Measurements from ENCODE around the gene GPR34. TPM values are rescaled to one million over a fixed set of nuclear protein-coding genes. Genes with fewer than 3 reads are reported as not detected.

GPR34 gene
- total RNA-seq, 2 donors from 2014 or later: 4.6 to 8.2 TPM

DNA sequence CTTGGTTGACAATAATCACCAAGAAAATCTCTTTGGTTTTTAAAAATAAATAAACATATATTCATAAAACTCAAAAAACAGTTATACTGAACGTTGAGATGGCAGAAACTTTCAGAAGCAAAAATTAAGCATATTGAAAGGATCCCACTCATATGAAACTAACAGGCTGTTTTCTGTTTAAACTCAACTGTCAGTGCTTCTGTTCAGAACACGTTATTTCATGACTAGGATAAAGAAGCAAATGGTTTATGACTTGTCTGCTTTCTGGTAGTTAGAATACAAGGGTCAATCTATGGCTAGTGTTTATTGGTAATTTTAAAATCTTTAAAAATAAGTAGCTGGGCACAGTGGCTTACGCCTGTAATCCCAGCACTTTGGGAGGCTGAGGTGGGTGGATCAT, 39.4 kb downstream of the GPR34 start:
- TF ChIP-seq, protein P1, sequence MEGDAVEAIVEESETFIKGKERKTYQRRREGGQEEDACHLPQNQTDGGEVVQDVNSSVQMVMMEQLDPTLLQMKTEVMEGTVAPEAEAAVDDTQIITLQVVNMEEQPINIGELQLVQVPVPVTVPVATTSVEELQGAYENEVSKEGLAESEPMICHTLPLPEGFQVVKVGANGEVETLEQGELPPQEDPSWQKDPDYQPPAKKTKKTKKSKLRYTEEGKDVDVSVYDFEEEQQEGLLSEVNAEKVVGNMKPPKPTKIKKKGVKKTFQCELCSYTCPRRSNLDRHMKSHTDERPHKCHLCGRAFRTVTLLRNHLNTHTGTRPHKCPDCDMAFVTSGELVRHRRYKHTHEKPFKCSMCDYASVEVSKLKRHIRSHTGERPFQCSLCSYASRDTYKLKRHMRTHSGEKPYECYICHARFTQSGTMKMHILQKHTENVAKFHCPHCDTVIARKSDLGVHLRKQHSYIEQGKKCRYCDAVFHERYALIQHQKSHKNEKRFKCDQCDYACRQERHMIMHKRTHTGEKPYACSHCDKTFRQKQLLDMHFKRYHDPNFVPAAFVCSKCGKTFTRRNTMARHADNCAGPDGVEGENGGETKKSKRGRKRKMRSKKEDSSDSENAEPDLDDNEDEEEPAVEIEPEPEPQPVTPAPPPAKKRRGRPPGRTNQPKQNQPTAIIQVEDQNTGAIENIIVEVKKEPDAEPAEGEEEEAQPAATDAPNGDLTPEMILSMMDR (IDR thresholded peaks at IDR 0.05): no peak
- no peak for TF ChIP-seq POLR2A (IDR thresholded peaks at IDR 0.05)
- no peak for TF ChIP-seq POLR2AphosphoS5 (IDR thresholded peaks at IDR 0.05)
- Histone ChIP-seq H3K4me1 (replicated peaks) (no peaks in the 10 kb centered on the region), H3K36me3 (no peaks in the 10 kb centered on the region), H3K27me3 (replicated peaks; ENCODE audit: insufficient read depth) (no peaks in the 10 kb centered on the region), H3K4me3 (no peak overlapping the region), H3K9me3 (no peaks in the 10 kb centered on the region), H3K27ac (no peak overlapping the region)
- WGBS: 80% methylated on average over 3 of the region's 3 CpGs
- DNase-seq (ENCODE audit: low spot score): no peak
- intact Hi-C loops (cut with DNase I): no loop called here

DNA sequence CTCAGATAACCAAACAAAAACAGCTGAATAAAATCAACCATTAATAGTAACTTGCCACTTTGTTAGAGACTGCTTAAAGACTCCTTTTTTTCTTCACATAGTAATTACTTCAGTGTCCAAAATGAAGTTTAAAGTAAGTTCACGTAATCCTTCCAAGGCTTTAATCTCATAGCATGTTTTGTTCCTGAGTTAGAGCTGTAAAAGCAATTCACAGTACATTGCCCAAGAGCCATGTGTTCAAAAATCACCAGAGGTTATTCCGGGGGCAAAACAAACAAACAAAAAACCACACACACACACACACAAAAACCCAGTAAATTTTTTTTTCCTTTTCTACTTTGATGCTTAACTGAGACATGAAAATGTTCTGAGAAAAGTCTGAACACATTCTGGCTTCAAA, 41.3 kb downstream of the GPR34 start:
- intact Hi-C loops (cut with DNase I): loop anchor here (10.0 kb wide), 1 partner anchor 455 kb away; no protein-coding TSS in a partner anchor
- no peaks in the 10 kb centered on the region for H3K36me3 ChIP-seq
- H3K4me1 ChIP-seq (replicated peaks): no peaks in the 10 kb centered on the region
- DNase-seq (ENCODE audit: low spot score): no peak
- no peaks in the 10 kb centered on the region for H3K9me3 ChIP-seq
- H3K27me3 ChIP-seq (replicated peaks; ENCODE audit: insufficient read depth): no peaks in the 10 kb centered on the region
- TF ChIP-seq, protein P1 (IDR thresholded peaks at IDR 0.05): no peak
- no peak for TF ChIP-seq POLR2A (IDR thresholded peaks at IDR 0.05)
- no peak for TF ChIP-seq POLR2AphosphoS5 (IDR thresholded peaks at IDR 0.05)
- H3K27ac ChIP-seq: no peak overlapping the region
- no peak overlapping the region for H3K4me3 ChIP-seq
- 19% methylated on average over 2 of the region's 2 CpGs for WGBS

DNA sequence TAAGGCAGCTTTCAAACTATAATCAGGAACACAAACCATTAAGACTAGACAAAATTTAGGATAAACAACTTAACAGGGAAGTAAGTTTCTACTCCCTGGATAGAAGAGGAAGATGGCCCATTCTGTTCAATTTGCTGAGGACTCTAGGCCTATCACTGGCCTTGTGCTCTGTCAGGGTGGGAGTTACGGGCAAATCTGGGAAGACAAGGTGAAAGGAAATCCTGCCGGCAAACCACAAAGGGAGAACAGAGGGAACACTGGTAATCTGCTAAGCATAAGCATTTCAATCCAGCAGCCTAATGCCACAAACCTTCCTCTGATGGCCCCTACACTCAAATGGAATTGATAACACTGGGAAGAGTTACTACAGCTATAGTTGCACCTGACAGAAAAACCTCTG, 43.5 kb downstream of the GPR34 start:
- Histone ChIP-seq H3K36me3 (no peaks in the 10 kb centered on the region), H3K27ac (no peak overlapping the region), H3K27me3 (replicated peaks; ENCODE audit: insufficient read depth) (no peaks in the 10 kb centered on the region), H3K4me1 (replicated peaks) (no peaks in the 10 kb centered on the region), H3K4me3 (no peak overlapping the region), H3K9me3 (no peaks in the 10 kb centered on the region)
- no peak for TF ChIP-seq POLR2AphosphoS5 (IDR thresholded peaks at IDR 0.05)
- TF ChIP-seq POLR2A (IDR thresholded peaks at IDR 0.05): no peak
- TF ChIP-seq, protein P1 (IDR thresholded peaks at IDR 0.05): no peak
- WGBS: 81% methylated on average over 2 of the region's 2 CpGs
- intact Hi-C loops (cut with DNase I): loop anchor here (10.0 kb wide), 1 partner anchor 457 kb away; no protein-coding TSS in a partner anchor
- DNase-seq (ENCODE audit: low spot score): no peak

DNA sequence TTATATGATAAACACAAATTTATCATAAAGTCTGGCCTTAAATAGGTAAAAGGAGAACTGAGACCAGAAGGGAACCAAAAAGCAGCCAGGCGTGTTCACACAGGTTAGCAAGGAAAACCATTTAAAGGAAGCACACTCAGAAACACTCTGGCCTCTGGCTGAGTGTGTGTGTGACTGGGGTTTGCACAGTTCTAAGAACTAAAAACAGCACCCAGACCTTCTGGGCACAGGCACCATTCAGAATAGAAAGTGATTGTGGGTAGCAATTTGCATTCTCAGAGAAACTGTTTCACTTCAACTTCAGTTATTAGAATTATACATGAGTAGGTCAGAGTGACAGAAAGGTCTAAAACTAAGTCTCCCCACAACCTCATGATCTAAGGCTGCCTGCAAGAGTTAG, 45.2 kb downstream of the GPR34 start:
- Histone ChIP-seq H3K4me3 (no peak overlapping the region), H3K27me3 (replicated peaks; ENCODE audit: insufficient read depth) (no peaks in the 10 kb centered on the region), H3K36me3 (no peaks in the 10 kb centered on the region), H3K27ac (no peak overlapping the region), H3K4me1 (replicated peaks) (no peaks in the 10 kb centered on the region), H3K9me3 (no peaks in the 10 kb centered on the region)
- no peak for TF ChIP-seq POLR2A (IDR thresholded peaks at IDR 0.05)
- no peak for TF ChIP-seq POLR2AphosphoS5 (IDR thresholded peaks at IDR 0.05)
- TF ChIP-seq, protein P1 (IDR thresholded peaks at IDR 0.05): no peak
- 67% methylated on average over 1 of the region's 1 CpG for WGBS
- no peak for DNase-seq (ENCODE audit: low spot score)
- intact Hi-C loops (cut with DNase I): loop anchor here (10.0 kb wide), 1 partner anchor 459 kb away; no protein-coding TSS in a partner anchor

DNA sequence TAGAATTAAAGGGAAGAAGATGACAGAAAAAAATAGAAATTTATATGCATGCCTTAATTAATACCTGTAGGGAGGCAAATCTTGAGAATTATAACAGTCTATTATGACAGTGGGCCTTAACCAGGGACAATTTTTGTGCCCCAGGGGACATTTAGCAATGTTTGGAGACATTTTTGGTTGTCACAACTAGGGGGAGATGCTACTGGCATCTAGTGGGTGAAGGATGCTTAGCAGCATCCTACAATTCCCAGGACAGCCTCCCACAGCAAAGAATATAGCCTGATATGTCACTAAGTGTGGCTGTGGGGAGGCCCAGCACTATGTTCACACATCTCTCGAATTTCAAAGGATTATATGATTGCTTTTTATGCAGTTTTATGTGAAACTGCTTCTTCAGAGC, 45.8 kb downstream of the GPR34 start:
- TF ChIP-seq, protein P1 (IDR thresholded peaks at IDR 0.05): peak in 2 of 4 experiments; percentile 19 to 23
- no peak for TF ChIP-seq POLR2A (IDR thresholded peaks at IDR 0.05)
- Histone ChIP-seq H3K27ac (no peak overlapping the region), H3K9me3 (no peaks in the 10 kb centered on the region), H3K36me3 (no peaks in the 10 kb centered on the region), H3K4me3 (no peak overlapping the region), H3K4me1 (replicated peaks) (no peaks in the 10 kb centered on the region), H3K27me3 (replicated peaks; ENCODE audit: insufficient read depth) (no peaks in the 10 kb centered on the region)
- intact Hi-C loops (cut with DNase I): loop anchor here (10.0 kb wide), 1 partner anchor 460 kb away; no protein-coding TSS in a partner anchor
- DNase-seq (ENCODE audit: low spot score): no peak
- 0% methylated on average over 1 of the region's 1 CpG for WGBS

All from prostate gland (tissue), 2 donors.